ENCODE data around the gene APBA2.

GRCh38 chr15:29062626-29063025 lies 176.9 kb downstream of the APBA2 start:
- TF ChIP-seq POLR2A (IDR thresholded peaks at IDR 0.05; ENCODE audit: low read depth, low read length): no peak
- TF ChIP-seq, protein P1, sequence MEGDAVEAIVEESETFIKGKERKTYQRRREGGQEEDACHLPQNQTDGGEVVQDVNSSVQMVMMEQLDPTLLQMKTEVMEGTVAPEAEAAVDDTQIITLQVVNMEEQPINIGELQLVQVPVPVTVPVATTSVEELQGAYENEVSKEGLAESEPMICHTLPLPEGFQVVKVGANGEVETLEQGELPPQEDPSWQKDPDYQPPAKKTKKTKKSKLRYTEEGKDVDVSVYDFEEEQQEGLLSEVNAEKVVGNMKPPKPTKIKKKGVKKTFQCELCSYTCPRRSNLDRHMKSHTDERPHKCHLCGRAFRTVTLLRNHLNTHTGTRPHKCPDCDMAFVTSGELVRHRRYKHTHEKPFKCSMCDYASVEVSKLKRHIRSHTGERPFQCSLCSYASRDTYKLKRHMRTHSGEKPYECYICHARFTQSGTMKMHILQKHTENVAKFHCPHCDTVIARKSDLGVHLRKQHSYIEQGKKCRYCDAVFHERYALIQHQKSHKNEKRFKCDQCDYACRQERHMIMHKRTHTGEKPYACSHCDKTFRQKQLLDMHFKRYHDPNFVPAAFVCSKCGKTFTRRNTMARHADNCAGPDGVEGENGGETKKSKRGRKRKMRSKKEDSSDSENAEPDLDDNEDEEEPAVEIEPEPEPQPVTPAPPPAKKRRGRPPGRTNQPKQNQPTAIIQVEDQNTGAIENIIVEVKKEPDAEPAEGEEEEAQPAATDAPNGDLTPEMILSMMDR (conservative IDR thresholded peaks at IDR 0.05; ENCODE audit: low read depth, low read length): no peak
- TF ChIP-seq RAD21 (IDR thresholded peaks at IDR 0.05; ENCODE audit: low read length): no peak
- TF ChIP-seq CHD1 (IDR thresholded peaks at IDR 0.05; ENCODE audit: low read depth, low read length): no peak
- TF ChIP-seq CEBPB (IDR thresholded peaks at IDR 0.05; ENCODE audit: low read depth, low read length): no peak
- no peak for TF ChIP-seq ELK1 (IDR thresholded peaks at IDR 0.05; ENCODE audit: borderline replicate concordance, low read depth, low read length)
- TF ChIP-seq FOS (IDR thresholded peaks at IDR 0.05; ENCODE audit: low read depth, low read length): no peak
- TF ChIP-seq MXI1 (IDR thresholded peaks at IDR 0.05; ENCODE audit: borderline replicate concordance, low read depth, low read length): no peak
- TF ChIP-seq USF2 (IDR thresholded peaks at IDR 0.05; ENCODE audit: low read depth, low read length): no peak
- TF ChIP-seq RCOR1 (IDR thresholded peaks at IDR 0.05; ENCODE audit: insufficient replicate concordance, low read length): no peak
- TF ChIP-seq MAZ (IDR thresholded peaks at IDR 0.05; ENCODE audit: borderline replicate concordance, low read depth, low read length): no peak
